Measurements from ENCODE around the gene IFIT3.

The IFIT3 gene

DNA sequence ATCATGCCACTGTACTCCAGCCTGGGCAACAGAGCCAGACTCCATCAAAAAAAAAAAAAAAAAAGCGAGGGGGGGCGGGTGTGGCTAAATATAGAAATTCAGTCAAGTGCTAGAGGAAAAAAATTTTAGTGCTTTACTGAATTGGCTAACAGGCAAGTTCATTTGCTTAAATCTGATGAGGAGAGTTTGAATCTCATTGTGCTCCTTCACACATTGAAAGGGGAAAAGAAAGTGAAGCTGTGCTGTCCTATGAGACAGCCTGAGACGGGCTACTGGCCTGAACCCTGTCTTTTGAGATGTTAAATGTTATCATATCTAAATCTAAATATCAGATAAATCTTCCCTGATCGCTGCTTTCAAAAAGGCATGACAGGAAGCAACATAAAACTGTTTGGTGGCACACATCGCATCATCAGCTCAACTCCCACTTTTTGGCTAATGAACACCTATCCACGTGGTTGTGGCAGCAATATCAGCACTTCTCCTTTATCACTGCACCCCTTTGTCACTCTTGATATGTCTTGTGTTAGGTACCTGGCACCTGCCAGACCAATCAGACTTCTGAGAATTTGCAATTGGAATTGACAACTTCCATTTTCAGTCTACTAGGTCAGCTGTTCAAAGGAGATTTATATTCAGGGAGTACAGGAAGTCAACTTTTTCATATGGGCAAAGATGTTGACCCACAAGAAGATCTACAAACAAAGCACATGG lies 36.1 kb downstream of the IFIT3 start:
- DNase-seq: no peak

DNA sequence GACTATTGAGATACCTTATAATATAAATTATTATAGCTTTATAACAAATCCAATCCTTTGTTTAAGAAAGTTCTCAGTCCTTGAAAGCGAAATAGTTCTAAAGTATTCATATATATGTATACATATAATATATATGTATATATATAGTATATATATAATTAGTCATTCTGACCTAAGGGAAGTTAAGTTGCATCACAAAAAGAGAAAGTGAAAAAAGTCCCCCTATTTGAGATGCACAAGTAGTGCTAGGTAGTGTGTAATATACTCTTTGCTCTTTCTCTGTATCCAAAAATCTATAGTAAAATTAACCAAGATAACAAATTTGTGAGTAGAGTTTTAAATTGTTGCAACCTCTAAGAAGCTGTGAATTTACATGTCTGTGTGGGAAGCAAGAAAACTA lies 36.7 kb downstream of the IFIT3 start:
- no peak for DNase-seq

DNA sequence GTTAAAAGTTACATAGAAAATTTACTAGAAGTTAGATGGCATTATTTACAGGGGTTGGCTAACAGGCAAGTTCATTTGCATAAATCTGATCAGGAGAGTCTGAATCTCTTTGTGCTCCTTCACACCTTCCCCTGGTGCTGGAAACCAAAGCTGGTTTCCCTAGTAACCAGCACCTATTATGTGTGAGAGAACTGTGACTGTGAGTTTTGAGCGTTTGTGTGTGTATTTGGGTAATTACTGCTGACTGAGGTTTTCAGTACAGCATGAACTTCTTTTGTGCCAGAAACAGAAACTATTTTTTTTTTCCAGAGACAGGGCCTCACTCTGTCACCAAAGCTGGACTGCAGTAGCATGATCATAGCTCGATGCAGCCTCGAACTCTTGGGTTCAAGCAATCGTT lies 39.7 kb downstream of the IFIT3 start:
- no peak for DNase-seq

DNA sequence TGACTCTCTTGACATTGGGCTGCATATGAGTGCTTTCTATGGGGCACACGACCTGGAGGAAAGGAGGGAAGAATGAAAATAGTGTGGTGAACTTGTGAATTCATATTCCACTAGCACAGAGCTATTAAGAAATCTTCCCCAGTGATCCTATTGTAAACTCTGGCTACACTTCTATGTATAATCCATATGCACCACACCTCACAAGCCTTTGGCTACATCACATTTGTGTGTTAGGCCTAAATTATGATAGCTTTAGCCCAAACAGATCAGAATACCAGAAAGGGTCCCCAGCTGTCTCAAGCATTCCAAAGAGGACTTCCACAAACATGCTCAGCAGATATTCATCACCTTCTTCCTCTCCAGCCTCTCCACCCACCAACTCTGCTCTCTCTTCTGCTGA lies 40.3 kb downstream of the IFIT3 start:
- DNase-seq: no peak

DNA sequence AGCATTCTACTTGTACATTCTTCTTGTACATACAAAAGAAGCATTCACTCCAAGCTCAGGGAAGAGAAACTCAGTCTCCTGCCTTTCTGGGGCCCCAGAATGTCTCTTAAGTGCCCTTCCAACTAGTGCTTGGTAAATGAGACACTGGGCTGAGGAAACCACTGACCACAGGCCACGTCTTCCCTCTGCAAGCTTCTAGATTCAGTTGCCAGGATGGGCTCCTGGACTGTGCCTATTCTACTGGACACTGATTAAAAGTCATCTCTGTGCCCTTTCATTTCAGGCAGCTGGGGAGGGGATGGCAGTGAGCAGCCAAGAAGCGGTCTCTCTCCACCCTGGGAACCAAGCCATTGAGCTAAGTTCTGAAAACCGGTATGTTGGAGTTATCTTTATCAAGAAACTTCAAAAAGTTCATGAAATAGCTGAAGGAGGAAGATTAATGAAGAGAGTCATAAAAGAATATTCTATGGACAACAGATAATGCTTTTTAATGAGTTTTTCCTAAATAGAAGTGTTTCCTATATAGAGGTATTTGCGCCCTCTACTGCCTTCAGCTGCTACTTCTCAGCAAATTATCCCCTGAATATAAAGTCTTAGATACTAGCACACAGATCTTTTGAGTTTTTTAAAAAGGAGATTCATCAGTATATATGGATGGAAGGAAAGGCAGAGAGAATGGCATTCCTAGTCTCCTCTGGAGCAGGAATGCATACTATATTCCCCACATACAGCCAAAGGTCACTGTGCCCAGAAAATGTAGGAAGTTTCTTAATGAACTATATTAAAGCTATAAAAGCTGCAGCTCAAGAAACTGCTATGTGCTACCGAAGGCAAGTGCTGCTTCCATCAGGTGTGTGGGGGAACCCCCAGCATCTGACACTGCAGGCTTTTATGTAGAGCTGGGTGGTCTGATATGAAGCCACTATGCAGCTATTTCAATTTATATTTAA lies 41.6 kb downstream of the IFIT3 start:
- DNase-seq: no peak

DNA sequence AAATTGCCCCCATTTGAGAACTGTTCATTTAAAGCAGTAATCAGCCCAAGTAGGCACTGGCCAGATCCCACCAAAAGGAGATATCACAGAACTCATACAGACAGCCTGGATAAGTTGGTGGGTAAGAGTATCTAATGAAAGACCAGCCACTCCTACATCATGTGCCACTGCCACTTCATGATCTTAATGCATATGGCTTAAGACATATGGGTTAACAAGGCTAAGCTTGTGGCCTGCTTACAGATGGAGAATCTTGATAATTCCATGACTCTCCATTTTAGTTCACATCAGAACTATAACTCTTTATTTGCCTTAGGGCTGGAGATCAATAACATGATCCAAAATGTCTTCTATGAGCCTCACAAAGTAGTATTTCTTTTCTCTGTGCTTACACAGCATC lies 43.3 kb downstream of the IFIT3 start:
- DNase-seq: no peak

DNA sequence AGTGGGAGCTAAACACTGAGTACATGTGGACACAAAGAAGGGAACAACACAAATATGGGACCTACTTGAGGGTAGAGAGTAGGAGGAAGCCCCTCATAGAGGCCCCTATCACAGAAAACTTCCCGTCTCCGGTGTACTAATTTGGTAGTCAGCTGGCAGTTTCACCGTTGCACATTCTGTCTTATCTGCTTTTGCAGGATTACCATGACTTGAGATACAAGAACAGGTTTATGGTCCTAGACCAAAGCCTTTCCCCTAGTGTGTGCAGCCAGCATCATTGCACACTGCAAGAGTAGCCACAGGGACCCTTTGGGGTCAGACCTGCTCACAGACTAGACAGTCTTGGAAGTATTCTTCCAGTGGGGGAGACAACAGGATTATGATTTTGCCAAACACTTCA lies 44.2 kb downstream of the IFIT3 start:
- no peak for DNase-seq

DNA sequence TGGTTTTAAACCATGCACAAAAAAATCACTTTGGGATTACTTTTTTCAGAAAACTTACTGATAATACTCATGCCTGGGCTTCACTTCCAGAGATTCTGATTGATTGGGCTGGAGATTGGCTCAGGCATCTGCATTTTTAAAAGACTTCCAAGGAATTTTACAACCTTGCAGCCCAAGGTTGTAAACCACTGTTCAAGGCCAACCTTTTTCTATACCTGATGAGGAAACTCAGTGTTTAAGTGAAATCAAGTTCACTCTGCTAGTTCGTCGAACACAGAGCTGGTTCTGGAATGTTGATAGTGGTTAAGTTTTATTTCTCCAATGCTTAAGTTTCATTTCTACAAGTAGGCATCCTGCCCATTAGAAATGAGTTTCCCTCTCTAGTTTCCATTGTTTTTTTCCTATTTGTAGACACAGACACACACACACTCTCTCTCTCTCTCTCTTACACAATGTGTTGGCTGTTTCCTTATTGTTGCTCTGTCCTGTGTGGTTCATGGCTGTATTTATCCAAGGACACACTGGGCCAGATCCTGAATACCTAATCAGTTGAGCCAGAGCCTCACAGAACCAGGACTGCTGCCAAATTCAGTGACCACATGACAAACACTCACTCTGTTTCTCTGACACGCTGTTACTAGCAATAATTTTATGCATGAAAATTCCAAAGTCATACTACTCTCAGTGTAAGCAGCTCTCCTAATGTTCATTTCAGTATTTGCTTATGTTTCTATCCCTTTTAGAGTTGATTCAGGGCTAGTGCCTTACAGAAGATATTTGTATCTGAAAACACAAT lies 46.3 kb downstream of the IFIT3 start:
- DNase-seq: no peak

DNA sequence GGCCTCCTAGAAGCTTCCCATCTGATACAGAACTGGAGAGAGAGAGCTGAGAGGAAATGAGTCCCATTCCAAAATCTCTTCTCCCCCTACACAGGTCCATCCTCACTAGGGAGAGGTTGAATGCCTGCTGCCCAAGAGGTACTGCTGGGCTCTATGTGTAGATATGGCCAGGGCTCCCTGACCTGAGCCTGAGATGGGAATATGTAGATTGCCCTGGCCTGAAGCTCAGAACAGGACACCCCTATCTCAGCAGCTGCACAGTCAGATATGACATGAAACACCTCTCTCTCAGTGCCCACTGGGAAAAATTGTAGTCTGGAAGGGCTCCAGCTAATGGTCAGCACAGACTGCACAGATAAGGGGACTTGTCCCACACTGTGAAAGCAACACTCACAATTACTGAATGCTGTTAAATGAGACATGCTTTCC lies 46.9 kb downstream of the IFIT3 start:
- DNase-seq: no peak

DNA sequence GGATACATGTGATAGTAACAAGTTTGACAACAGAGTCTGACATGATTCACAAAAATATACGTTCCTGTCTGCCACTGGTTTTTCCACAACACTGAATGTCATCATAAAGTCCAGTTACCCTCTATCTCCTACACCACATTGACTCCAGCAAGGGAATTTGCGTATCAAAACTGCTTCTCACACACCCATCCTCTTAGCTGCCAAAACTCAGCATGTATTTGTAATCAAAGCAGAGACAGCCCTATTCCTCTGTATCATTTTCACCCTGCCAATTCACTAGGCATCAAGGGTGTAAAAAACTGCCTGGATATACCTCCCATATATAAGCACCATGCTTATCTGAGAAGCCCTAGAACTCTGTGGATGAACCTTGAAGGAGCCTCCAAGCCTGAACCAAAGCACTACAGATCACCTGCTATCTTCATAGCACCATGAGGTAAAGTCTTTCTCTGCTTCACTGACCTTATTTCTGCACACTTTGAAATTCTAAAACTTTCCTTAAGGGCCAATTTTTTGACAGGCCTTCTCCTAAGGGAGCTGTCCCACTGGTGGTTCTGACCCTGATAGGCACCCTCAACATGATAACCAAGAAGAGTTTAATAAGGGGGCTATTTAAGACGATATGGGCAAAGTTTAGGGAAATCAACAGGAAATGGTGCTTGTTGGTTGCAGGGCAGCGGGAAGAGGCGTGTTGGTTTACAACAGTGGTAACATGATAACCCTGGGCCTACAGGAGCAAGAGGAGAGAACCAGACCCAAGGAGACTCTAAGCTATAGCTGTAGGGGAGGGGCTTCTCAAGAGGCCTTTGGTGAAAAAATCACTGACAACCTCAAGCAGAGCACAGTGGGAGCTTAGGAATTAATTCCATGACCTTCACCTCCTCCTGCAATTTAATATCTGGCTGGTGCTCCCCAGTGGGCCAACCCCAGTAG lies 50.2 kb downstream of the IFIT3 start, which contains the start of gene IFIT1B:
IFIT1B (plus strand) TSS at position 352 of the 933 bp plus-strand sequence; CDS start at position 432, 80 bp downstream.
- DNase-seq: no peak

DNA sequence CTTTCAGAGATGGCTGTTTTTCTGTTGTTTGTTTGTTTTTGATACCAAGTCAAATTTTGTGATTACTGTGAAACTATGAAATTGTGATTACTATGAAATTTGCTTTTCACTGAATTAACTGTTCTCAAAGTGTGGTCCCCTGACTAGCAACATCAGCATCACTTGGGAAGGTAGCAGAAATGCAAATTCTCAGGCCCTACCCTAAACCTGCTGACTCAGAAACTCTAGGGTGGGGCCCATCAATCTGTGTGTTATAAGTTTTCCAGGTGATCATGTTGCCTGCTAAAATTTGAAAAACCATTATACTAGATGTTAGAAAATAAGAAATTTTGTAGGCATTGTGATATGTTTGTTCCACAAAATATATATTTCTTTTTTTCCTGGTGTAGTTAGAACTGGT lies 51.3 kb downstream of the IFIT3 start:
- no peak for DNase-seq

DNA sequence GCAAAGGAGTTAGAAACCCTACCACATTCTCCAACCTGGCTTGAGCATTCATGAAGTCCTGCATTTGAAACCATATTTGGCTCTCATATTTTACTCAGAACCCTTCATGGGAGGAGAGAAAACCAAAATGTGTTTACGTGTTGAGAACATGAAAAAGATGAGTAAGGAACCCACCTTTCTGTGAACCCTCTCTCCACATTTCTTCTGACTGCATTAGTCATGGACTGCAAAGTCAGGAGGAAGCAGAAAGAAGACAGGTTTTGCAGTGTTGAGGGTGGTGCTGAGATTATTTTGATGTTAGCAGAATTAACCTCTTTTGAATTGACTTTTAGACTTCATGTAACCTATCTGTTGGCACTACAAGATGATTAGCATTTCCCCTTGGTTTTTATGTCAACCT lies 55.0 kb downstream of the IFIT3 start:
- DNase-seq: no peak

DNA sequence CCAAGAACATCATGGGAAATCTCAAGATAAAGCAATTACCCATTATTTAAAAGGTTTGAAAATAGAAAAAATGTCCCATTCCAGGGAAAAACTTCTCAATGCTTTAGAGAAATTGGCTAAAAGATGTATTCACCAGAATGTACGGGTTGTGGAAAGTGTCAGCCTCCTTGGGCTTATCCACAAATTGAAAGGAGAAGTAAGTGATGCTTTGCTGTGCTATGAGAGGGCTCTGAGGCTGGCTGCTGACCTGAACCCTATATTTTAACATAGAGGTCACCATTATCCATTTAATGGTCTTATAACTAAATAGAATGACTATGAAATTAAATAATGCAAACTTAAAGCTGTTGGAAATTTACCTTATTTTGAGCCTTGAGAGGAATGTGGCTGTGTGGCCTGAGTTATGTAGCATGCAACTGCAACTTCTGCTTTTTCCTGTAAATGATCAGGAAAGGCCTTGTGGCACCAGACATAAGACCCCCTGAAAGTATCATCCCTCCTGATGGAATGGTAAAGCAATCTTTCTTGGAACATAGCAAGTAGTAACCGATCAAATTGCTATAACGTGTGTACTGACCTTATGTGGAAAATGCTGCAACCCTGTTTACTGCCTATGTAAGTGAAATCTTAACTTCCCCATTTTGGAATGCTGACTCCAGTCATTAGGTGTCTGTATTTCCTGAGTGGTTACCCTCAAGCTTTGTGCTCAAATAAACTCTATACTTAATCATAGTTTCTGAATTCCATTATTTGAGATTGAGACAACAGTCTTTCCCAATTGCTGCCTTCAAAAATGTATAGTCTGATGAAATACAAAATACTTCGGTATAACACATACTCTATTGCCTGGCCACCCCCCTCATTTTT lies 56.9 kb downstream of the IFIT3 start:
- DNase-seq: no peak

DNA sequence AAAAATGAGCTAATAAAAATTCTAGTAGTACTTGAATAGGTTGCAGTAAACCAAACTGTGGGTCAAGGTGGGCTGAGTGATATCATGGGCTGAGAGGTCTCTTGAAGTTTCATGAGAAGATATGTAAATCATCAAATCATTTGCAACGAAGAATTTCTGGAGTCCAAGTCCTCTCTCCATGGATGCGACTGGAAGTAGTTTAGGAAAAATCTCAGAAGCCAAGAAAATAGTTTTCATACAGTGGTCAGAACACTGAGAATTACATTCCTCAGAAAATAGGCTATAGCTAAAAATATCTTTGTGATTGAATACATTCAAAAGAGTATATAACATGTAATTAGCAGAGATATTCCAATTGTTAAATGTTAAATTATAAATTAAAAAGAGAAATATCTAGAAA lies 61.0 kb downstream of the IFIT3 start:
- DNase-seq: no peak

DNA sequence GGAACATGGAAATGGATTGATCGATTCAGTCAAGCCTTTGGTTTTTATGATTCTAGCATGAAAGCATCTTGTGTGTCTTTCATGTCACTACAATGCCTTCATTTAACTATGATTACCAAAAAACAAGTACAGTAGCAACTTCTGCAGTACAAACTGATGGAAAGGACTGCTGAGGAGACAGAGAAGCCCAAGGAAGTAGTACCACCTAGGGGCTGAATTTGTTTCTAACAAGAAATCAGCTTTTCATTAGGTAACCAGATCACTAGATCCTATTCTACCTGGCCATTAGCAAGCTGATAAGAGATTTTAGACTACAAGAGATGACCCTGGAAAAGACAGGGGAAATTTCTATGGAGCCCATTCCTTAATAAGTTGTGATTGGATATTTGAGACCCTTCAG lies 61.5 kb downstream of the IFIT3 start:
- DNase-seq: no peak
